Keratinocyte (primary cell): ENCODE results near the gene TMEM123. TPM values are rescaled to one million over a fixed set of nuclear protein-coding genes. Genes with fewer than 3 reads are reported as not detected.

Experiments used
- DNase-seq: peaks from one replicate; pipeline ENCODE4 v3.0.0-alpha.2; 2011; ENCODE audit warnings: low read depth, missing footprints, low spot score
- FAIRE-seq: peaks from 2 replicates; lab custom pipeline; 2011; peaks lifted over from hg19 to GRCh38; lab: Jason Lieb, UNC
- H2AFZ ChIP-seq: 2 replicates; pipeline ENCODE4 v1.6.0; 2012; ENCODE audit warnings: low read length, control low read depth, inconsistent platforms; ENCODE audit not compliant: control insufficient read depth
- H3K27ac ChIP-seq: 2 replicates; pipeline ENCODE4 v1.5.1; 2011; ENCODE audit warnings: low read length; ENCODE audit not compliant: control insufficient read depth, insufficient read depth
- H3K27me3 ChIP-seq: 3 replicates; pipeline ENCODE4 v1.6.0; 2011; ENCODE audit warnings: low read length; ENCODE audit not compliant: control insufficient read depth, insufficient read depth; ENCODE audit errors: extremely low read depth
- H3K36me3 ChIP-seq, 2 experiments: 2 replicates in 1 of 2; 3 replicates in 1 of 2; pipeline ENCODE4 v1.5.1; 2011; ENCODE audit warnings: low read length in 2 of 2, mild to moderate bottlenecking in 1 of 2; ENCODE audit not compliant: control insufficient read depth in 2 of 2, insufficient read depth in 2 of 2; ENCODE audit errors: extremely low read depth in 1 of 2
- H3K4me1 ChIP-seq: 3 replicates; pipeline ENCODE4 v1.5.1; 2011; ENCODE audit warnings: low read length; ENCODE audit not compliant: control insufficient read depth, insufficient read depth; ENCODE audit errors: extremely low read depth
- H3K4me2 ChIP-seq: 3 replicates; pipeline ENCODE4 v1.6.0; 2011; ENCODE audit warnings: low read depth, low read length; ENCODE audit not compliant: control insufficient read depth, insufficient read depth; ENCODE audit errors: extremely low read depth
- H3K4me3 ChIP-seq, 3 experiments: fragments of 200-600 bp in 1 of 3; sonication (generic) in 1 of 3; 2 replicates in 2 of 3; 3 replicates in 1 of 3; pipeline ENCODE4 v1.5.1; 2011 to 2016; ENCODE audit warnings: low read length in 3 of 3, mild to moderate bottlenecking in 3 of 3, control low read depth in 2 of 3, inconsistent platforms in 1 of 3, low read depth in 1 of 3, mixed read lengths in 1 of 3, mixed run types in 1 of 3, moderate library complexity in 1 of 3; ENCODE audit not compliant: control insufficient read depth in 2 of 3, insufficient read depth in 2 of 3; ENCODE audit errors: extremely low read depth in 1 of 3
- H3K79me2 ChIP-seq: 2 replicates; pipeline ENCODE4 v1.6.0; 2012; ENCODE audit warnings: low read length; ENCODE audit not compliant: control insufficient read depth, insufficient read depth
- H3K9ac ChIP-seq: 3 replicates; pipeline ENCODE4 v1.6.0; 2011; ENCODE audit warnings: low read length; ENCODE audit not compliant: control insufficient read depth, insufficient read depth; ENCODE audit errors: extremely low read depth
- H3K9me1 ChIP-seq: 3 replicates; pipeline ENCODE4 v1.6.0; 2011; ENCODE audit warnings: low read length; ENCODE audit not compliant: control insufficient read depth, insufficient read depth; ENCODE audit errors: extremely low read depth
- H3K9me3 ChIP-seq: 2 replicates; pipeline ENCODE4 v1.5.1; 2012; ENCODE audit warnings: low read depth, low read length; ENCODE audit not compliant: control insufficient read depth
- H4K20me1 ChIP-seq: 3 replicates; pipeline ENCODE4 v1.6.0; 2011; ENCODE audit warnings: low read length; ENCODE audit not compliant: control insufficient read depth, insufficient read depth; ENCODE audit errors: extremely low read depth
- EZH2 ChIP-seq: IDR thresholded peaks from one replicate; pipeline ENCODE4 v1.6.1; 2012; ENCODE audit warnings: inconsistent platforms, mild to moderate bottlenecking, low read length, moderate library complexity
- dilution Hi-C: fragments of 300-500 bp; cut with MboI; formaldehyde crosslinking; loops from one replicate; pipeline ENCODE4 v1.7.0; 2020; ENCODE audit warnings: low sequenced_read_pairs; ENCODE audit not compliant: extremely low pct_ligation_motif_present
- polyA plus RNA-seq, 5 experiments: library from polyadenylated mRNA; depleted of rRNA in 3 of 5; stranded (reverse) in 3 of 5; stranded (forward) in 1 of 5; unstranded in 1 of 5; fragments of >200 nt; gene quantifications; 1 replicate in 1 of 5; 2 replicates in 3 of 5; 3 replicates in 1 of 5; pipeline versions ENCODE4 v1.2.1 to v1.2.3, GENCODE V29; 2011 to 2012; ENCODE audit warnings: missing spikeins in 2 of 5, low read depth in 1 of 5, low replicate concordance in 1 of 5
- TF ChIP-seq, protein P1 (sequence below), 3 experiments: IDR thresholded peaks in 1 of 3; conservative IDR thresholded peaks in 1 of 3; optimal IDR thresholded peaks in 1 of 3; 2 replicates in 2 of 3; 3 replicates in 1 of 3; pipeline versions ENCODE3 to v1.5.1; 2011; ENCODE audit warnings: low read length in 3 of 3, mild to moderate bottlenecking in 3 of 3, moderate library complexity in 2 of 3, control low read depth in 1 of 3, inconsistent platforms in 1 of 3; ENCODE audit not compliant: insufficient read depth in 2 of 3; ENCODE audit errors: extremely low read depth in 1 of 3

Gene TMEM123
- polyA plus RNA-seq, 1 donor (not counting 4 experiments of a cell fraction or from before 2014, with no cell fraction given) = 408 TPM

DNA sequence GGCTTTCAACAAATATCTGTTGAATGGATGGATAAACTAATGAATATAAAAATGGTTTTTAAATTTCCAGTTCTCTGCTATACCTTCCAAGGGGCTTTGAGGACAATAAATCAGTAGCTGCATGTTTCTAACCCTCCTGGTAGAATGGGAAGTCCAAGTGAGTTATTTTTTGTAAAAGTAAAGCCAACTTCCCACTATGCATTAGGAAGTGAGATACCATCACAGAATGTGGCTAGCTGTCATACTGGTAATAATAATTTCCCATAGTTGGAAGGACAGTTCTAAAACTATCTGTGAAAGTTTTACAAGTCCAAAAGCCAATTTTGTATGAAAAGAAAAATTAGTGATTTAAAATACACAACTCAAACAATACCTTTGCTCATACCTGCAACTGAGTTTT, 50.0 kb downstream of the TMEM123 start:
- no peak for FAIRE-seq
- Histone ChIP-seq H3K79me2 (peaks cover 20% of the 10 kb centered on the region), H3K9ac (no peak overlapping the region), H2AFZ (no peak overlapping the region), H3K36me3 (peaks cover 10% of the 10 kb centered on the region in 2 experiments), H3K27ac (no peak overlapping the region), H3K4me2 (no peak overlapping the region), H3K9me1 (no peaks in the 10 kb centered on the region), H3K4me3 (no peak overlapping the region), H4K20me1 (peaks cover 5% of the 10 kb centered on the region), H3K27me3 (no peaks in the 10 kb centered on the region), H3K9me3 (no peaks in the 10 kb centered on the region), H3K4me1 (no peaks in the 10 kb centered on the region)
- dilution Hi-C loops = no loop called here
- TF ChIP-seq, protein P1, sequence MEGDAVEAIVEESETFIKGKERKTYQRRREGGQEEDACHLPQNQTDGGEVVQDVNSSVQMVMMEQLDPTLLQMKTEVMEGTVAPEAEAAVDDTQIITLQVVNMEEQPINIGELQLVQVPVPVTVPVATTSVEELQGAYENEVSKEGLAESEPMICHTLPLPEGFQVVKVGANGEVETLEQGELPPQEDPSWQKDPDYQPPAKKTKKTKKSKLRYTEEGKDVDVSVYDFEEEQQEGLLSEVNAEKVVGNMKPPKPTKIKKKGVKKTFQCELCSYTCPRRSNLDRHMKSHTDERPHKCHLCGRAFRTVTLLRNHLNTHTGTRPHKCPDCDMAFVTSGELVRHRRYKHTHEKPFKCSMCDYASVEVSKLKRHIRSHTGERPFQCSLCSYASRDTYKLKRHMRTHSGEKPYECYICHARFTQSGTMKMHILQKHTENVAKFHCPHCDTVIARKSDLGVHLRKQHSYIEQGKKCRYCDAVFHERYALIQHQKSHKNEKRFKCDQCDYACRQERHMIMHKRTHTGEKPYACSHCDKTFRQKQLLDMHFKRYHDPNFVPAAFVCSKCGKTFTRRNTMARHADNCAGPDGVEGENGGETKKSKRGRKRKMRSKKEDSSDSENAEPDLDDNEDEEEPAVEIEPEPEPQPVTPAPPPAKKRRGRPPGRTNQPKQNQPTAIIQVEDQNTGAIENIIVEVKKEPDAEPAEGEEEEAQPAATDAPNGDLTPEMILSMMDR (optimal IDR thresholded peaks at IDR 0.05 in 1 of 3, IDR thresholded peaks at IDR 0.05 in 1 of 3, conservative IDR thresholded peaks at IDR 0.05 in 1 of 3; ENCODE audit: extremely low read depth in 1 of 3, insufficient read depth in 2 of 3, low read length in 3 of 3) = no peak
- TF ChIP-seq EZH2 = no peak
- no peak for DNase-seq

DNA sequence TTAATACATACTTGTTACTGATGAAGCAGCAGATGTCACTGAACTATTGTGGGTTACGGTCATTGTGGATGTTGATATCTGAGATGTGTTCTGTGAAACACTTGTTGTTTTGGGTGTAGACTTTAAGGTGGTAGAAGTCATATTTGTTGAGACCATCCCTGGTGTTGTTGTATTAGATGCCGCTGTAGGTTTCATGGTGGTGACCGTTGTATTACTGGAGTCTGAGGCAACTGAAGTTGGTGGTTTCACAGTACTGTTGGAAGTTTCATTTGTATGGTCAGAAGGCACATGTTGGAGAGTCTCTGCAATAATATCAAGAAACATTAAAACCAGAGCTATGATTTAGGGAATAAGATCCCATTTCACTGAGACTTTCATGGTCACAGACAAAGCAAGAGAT, 50.7 kb downstream of the TMEM123 start:
- Histone ChIP-seq H3K27me3 (no peaks in the 10 kb centered on the region), H3K36me3 (peaks cover 10% of the 10 kb centered on the region in 2 experiments), H3K27ac (no peak overlapping the region), H3K4me3 (no peak overlapping the region), H4K20me1 (peaks cover 4% of the 10 kb centered on the region), H3K4me2 (no peak overlapping the region), H3K9me1 (no peaks in the 10 kb centered on the region), H2AFZ (no peak overlapping the region), H3K9ac (no peak overlapping the region), H3K9me3 (no peaks in the 10 kb centered on the region), H3K79me2 (peaks cover 15% of the 10 kb centered on the region), H3K4me1 (no peaks in the 10 kb centered on the region)
- TF ChIP-seq, protein P1 (optimal IDR thresholded peaks at IDR 0.05 in 1 of 3, IDR thresholded peaks at IDR 0.05 in 1 of 3, conservative IDR thresholded peaks at IDR 0.05 in 1 of 3; ENCODE audit: extremely low read depth in 1 of 3, insufficient read depth in 2 of 3, low read length in 3 of 3) = no peak
- no peak for TF ChIP-seq EZH2
- dilution Hi-C loops = no loop called here
- FAIRE-seq = no peak
- DNase-seq = no peak
